ENCODE measurements around the gene GON4L.
"Not testable (repeated sequence)": the region's sequence is repeated elsewhere in the genome, so short reads cannot be mapped to it uniquely, and the experiment has no call there.

GON4L gene

GRCh38 chr1:155761736-155762405, 95.1 kb downstream of the GON4L start:
- no peaks in the 10 kb centered on the region for H3K9me3 Mint-ChIP-seq
- no peak overlapping the region for H3K4me3 Mint-ChIP-seq
- CTCF ChIA-PET: no interaction called here
- H3K27me3 Mint-ChIP-seq: no peaks in the 10 kb centered on the region
- no peaks in the 10 kb centered on the region for H3K4me1 Mint-ChIP-seq
- H3K36me3 Mint-ChIP-seq: peaks cover 51% of the 10 kb centered on the region
- no peak overlapping the region for H3K27ac Mint-ChIP-seq
- no peak for DNase-seq

GRCh38 chr1:155760751-155761475, 96.1 kb downstream of the GON4L start:
- H3K9me3 Mint-ChIP-seq: no peaks in the 10 kb centered on the region
- H3K27ac Mint-ChIP-seq: no peak overlapping the region
- CTCF ChIA-PET: no interaction called here
- DNase-seq: no peak
- H3K4me1 Mint-ChIP-seq: no peaks in the 10 kb centered on the region
- H3K36me3 Mint-ChIP-seq: peaks cover 53% of the 10 kb centered on the region
- H3K4me3 Mint-ChIP-seq: no peak overlapping the region
- no peaks in the 10 kb centered on the region for H3K27me3 Mint-ChIP-seq

- Mint-ChIP-seq H3K9me3 (no peaks in the 10 kb centered on the region), H3K4me1 (no peaks in the 10 kb centered on the region), H3K4me3 (no peak overlapping the region), H3K27me3 (no peaks in the 10 kb centered on the region), H3K27ac (no peak overlapping the region), H3K36me3 (peaks cover 52% of the 10 kb centered on the region)
- no peak for DNase-seq
- CTCF ChIA-PET: no interaction called here
Measured at GRCh38 chr1:155759966-155760630, 96.9 kb downstream of the GON4L start.

- DNase-seq, H3K4me1 Mint-ChIP-seq, H3K4me3 Mint-ChIP-seq, H3K27ac Mint-ChIP-seq, H3K9me3 Mint-ChIP-seq, H3K27me3 Mint-ChIP-seq, CTCF ChIA-PET: not testable (repeated sequence)
- H3K36me3 Mint-ChIP-seq: peaks cover 48% of the 10 kb centered on the region
Measured at GRCh38 chr1:155759017-155759416, 98.0 kb downstream of the GON4L start.

- H3K4me1 Mint-ChIP-seq, CTCF ChIA-PET, H3K27me3 Mint-ChIP-seq, DNase-seq, H3K9me3 Mint-ChIP-seq: not testable (repeated sequence)
- Mint-ChIP-seq H3K27ac (peak overlapping the region; percentile 59), H3K4me3 (peak overlapping the region; percentile 2), H3K36me3 (peaks cover 22% of the 10 kb centered on the region)
Measured at GRCh38 chr1:155748141-155748540, 108.9 kb downstream of the GON4L start.

GRCh38 chr1:155747586-155747985, 109.4 kb downstream of the GON4L start:
- H3K27me3 Mint-ChIP-seq, CTCF ChIA-PET, H3K9me3 Mint-ChIP-seq, H3K4me1 Mint-ChIP-seq, DNase-seq: not testable (repeated sequence)
- H3K4me3 Mint-ChIP-seq: peak overlapping the region; percentile 2
- peaks cover 19% of the 10 kb centered on the region for H3K36me3 Mint-ChIP-seq
- peak overlapping the region; percentile 3 for H3K27ac Mint-ChIP-seq

- DNase-seq: peak; percentile 94
- not testable (repeated sequence) for H3K9me3 Mint-ChIP-seq, H3K27me3 Mint-ChIP-seq, H3K4me1 Mint-ChIP-seq
- Mint-ChIP-seq H3K27ac (peak overlapping the region; percentile 88), H3K36me3 (peaks cover 14% of the 10 kb centered on the region), H3K4me3 (peak overlapping the region; percentile 91)
- CTCF ChIA-PET: interaction anchor here (0.9 to 2.2 kb wide), 2 partner anchors 12 to 16 kb away, joined by 3 to 6 read pairs; no protein-coding TSS in a partner anchor
Measured at GRCh38 chr1:155745284-155746228, 111.5 kb downstream of the GON4L start.

GRCh38 chr1:155744711-155745283, 112.2 kb downstream of the GON4L start:
- Mint-ChIP-seq H3K4me3 (peak overlapping the region; percentile 91), H3K27ac (peak overlapping the region; percentile 88), H3K4me1 (peaks cover 9% of the 10 kb centered on the region), H3K27me3 (no peaks in the 10 kb centered on the region), H3K36me3 (peaks cover 14% of the 10 kb centered on the region), H3K9me3 (no peaks in the 10 kb centered on the region)
- CTCF ChIA-PET: interaction anchor here (0.6 to 2.2 kb wide), 4 partner anchors 11 to 91 kb away, joined by 3 to 6 read pairs (median 3); no protein-coding TSS in a partner anchor
- no peak for DNase-seq

- Mint-ChIP-seq H3K27me3 (no peaks in the 10 kb centered on the region), H3K9me3 (no peaks in the 10 kb centered on the region), H3K36me3 (peaks cover 12% of the 10 kb centered on the region), H3K4me3 (no peak overlapping the region), H3K27ac (no peak overlapping the region), H3K4me1 (peaks cover 6% of the 10 kb centered on the region)
- CTCF ChIA-PET: interaction anchor here (0.6 kb wide), 1 partner anchor 285 kb away, joined by 3 read pairs; no protein-coding TSS in a partner anchor
- DNase-seq: no peak
Measured at GRCh38 chr1:155741908-155742307, 115.1 kb downstream of the GON4L start.

GRCh38 chr1:155740995-155741394, 116.0 kb downstream of the GON4L start:
- no peak overlapping the region for H3K27ac Mint-ChIP-seq
- H3K9me3 Mint-ChIP-seq: no peaks in the 10 kb centered on the region
- peaks cover 21% of the 10 kb centered on the region for H3K36me3 Mint-ChIP-seq
- CTCF ChIA-PET: no interaction called here
- H3K4me1 Mint-ChIP-seq: peaks cover 6% of the 10 kb centered on the region
- no peak for DNase-seq
- no peak overlapping the region for H3K4me3 Mint-ChIP-seq
- H3K27me3 Mint-ChIP-seq: no peaks in the 10 kb centered on the region

GRCh38 chr1:155729031-155729898, 127.7 kb downstream of the GON4L start:
- Mint-ChIP-seq H3K4me3 (no peak overlapping the region), H3K9me3 (no peaks in the 10 kb centered on the region), H3K27ac (no peak overlapping the region), H3K27me3 (no peaks in the 10 kb centered on the region), H3K36me3 (peaks cover 27% of the 10 kb centered on the region), H3K4me1 (no peaks in the 10 kb centered on the region)
- DNase-seq: peak; percentile 66
- CTCF ChIA-PET: interaction anchor here (0.6 to 1.6 kb wide), 8 partner anchors 9 to 175 kb away, joined by 3 to 9 read pairs (median 3); no protein-coding TSS in a partner anchor

GRCh38 chr1:155725142-155725541, 131.9 kb downstream of the GON4L start:
- Mint-ChIP-seq H3K4me1 (no peaks in the 10 kb centered on the region), H3K27ac (no peak overlapping the region)

GRCh38 chr1:155719703-155720102, 137.3 kb downstream of the GON4L start:
- no peak for DNase-seq
- Mint-ChIP-seq H3K9me3 (no peaks in the 10 kb centered on the region), H3K4me3 (no peak overlapping the region), H3K36me3 (peaks cover 19% of the 10 kb centered on the region), H3K4me1 (peaks cover 20% of the 10 kb centered on the region), H3K27ac (no peak overlapping the region), H3K27me3 (no peaks in the 10 kb centered on the region)
- CTCF ChIA-PET: interaction anchor here (0.6 to 1.1 kb wide), 2 partner anchors 10 to 71 kb away, joined by 3 read pairs; no protein-coding TSS in a partner anchor

More at GRCh38 chr1:155725142-155725541, 131.9 kb downstream of the GON4L start:
- DNase-seq: no peak
- H3K9me3 Mint-ChIP-seq: no peaks in the 10 kb centered on the region
- H3K36me3 Mint-ChIP-seq: peaks cover 16% of the 10 kb centered on the region
- no peak overlapping the region for H3K4me3 Mint-ChIP-seq
- CTCF ChIA-PET: interaction anchor here (0.9 kb wide), 1 partner anchor 9 kb away, joined by 4 read pairs; no protein-coding TSS in a partner anchor
- no peaks in the 10 kb centered on the region for H3K27me3 Mint-ChIP-seq
